ENCODE measurements around the gene RANBP9. TPM values are rescaled to one million over a fixed set of nuclear protein-coding genes. Genes with fewer than 3 reads are reported as not detected.

Gene RANBP9
- total and polyA plus RNA-seq, 2 of the 13 experiments (the other 11 are each of a cell fraction or from before 2014, with no cell fraction given): 26.6 to 30.6 TPM

DNA sequence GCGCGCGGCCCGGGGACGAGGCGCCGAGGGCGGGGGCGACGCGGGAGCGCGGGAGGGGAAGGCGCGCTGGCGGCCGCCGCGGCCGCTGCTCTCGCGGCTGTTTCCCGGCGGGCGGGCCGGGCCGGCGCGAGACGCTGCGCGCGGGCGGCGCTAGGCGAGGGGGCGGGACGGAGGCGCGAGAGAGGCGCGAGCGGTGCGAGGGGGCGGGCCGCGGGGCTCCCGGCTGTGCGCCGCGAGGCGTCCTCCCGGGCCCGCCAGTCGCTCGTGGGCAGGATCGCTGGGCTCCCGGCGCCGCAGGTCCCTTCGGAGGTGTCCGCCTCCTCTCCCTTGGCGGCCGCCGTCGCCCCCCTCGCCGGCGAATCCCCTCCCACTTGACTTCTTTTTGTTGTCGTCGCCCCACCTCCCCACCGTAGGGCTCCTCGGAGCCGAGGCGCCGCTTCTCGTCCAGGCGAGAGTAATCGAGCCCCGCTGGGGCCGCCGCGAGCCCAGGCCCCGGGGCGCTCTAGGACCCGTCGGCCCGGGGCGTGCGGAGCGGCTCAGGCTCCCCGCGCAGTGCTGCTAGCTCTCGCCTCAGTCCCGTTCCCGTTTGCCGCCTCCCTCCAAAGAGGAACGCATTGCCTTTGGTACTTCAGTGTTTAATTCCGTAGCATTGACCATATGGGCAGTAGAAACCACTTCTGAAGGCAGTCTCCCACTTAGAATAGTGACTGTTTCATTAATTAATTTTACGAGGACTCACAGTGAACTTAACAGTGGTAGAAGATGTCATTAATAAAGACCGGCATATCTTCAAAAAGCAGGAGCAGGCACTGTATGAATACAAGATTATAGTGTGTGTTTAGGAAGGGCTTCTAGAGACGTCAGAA is at the start of gene RANBP9 (continued):
- TF ChIP-seq SOX6 (IDR thresholded peaks at IDR 0.05) (no peak), SOX6 (CRISPR knock-in tag; IDR thresholded peaks at IDR 0.05) (peak; percentile 85), KIAA2018 (CRISPR knock-in tag; IDR thresholded peaks at IDR 0.05; ENCODE audit: borderline replicate concordance) (no peak), MTA1 (CRISPR knock-in tag; IDR thresholded peaks at IDR 0.05; ENCODE audit: borderline replicate concordance) (peak; percentile 92), JUN (CRISPR knock-in tag; IDR thresholded peaks at IDR 0.05) (peak; percentile 78; the same call in 1 of the 2 replicates), FOXA3 (CRISPR knock-in tag; IDR thresholded peaks at IDR 0.05) (peak; percentile 59; the same call in 1 of the 2 replicates), TIGD3 (CRISPR knock-in tag; IDR thresholded peaks at IDR 0.05; ENCODE audit: borderline replicate concordance) (0 out of 2 replicates have a peak, but pooled peaks have one; percentile 49), ZSCAN25 (CRISPR knock-in tag; IDR thresholded peaks at IDR 0.05) (peak; percentile 57; the same call in 1 of the 2 replicates), ZNF264 (CRISPR knock-in tag; IDR thresholded peaks at IDR 0.05) (peak; percentile 10; the same call in 1 of the 2 replicates), ZMYM3 (CRISPR knock-in tag; IDR thresholded peaks at IDR 0.05) (peak; percentile 81)
- TF ChIP-seq, protein P1, sequence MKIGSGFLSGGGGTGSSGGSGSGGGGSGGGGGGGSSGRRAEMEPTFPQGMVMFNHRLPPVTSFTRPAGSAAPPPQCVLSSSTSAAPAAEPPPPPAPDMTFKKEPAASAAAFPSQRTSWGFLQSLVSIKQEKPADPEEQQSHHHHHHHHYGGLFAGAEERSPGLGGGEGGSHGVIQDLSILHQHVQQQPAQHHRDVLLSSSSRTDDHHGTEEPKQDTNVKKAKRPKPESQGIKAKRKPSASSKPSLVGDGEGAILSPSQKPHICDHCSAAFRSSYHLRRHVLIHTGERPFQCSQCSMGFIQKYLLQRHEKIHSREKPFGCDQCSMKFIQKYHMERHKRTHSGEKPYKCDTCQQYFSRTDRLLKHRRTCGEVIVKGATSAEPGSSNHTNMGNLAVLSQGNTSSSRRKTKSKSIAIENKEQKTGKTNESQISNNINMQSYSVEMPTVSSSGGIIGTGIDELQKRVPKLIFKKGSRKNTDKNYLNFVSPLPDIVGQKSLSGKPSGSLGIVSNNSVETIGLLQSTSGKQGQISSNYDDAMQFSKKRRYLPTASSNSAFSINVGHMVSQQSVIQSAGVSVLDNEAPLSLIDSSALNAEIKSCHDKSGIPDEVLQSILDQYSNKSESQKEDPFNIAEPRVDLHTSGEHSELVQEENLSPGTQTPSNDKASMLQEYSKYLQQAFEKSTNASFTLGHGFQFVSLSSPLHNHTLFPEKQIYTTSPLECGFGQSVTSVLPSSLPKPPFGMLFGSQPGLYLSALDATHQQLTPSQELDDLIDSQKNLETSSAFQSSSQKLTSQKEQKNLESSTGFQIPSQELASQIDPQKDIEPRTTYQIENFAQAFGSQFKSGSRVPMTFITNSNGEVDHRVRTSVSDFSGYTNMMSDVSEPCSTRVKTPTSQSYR (CRISPR knock-in tag; IDR thresholded peaks at IDR 0.05; ENCODE audit: borderline replicate concordance): peak; percentile 50; the same call in 1 of the 2 replicates
- TF ChIP-seq, protein P2, sequence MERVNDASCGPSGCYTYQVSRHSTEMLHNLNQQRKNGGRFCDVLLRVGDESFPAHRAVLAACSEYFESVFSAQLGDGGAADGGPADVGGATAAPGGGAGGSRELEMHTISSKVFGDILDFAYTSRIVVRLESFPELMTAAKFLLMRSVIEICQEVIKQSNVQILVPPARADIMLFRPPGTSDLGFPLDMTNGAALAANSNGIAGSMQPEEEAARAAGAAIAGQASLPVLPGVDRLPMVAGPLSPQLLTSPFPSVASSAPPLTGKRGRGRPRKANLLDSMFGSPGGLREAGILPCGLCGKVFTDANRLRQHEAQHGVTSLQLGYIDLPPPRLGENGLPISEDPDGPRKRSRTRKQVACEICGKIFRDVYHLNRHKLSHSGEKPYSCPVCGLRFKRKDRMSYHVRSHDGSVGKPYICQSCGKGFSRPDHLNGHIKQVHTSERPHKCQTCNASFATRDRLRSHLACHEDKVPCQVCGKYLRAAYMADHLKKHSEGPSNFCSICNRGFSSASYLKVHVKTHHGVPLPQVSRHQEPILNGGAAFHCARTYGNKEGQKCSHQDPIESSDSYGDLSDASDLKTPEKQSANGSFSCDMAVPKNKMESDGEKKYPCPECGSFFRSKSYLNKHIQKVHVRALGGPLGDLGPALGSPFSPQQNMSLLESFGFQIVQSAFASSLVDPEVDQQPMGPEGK (CRISPR knock-in tag; IDR thresholded peaks at IDR 0.05): peak; percentile 83
